NB4 (cell line): ENCODE results near the gene UGT1A7.

Experiments used
- MYC ChIP-seq: IDR thresholded peaks from 2 replicates; pipeline ENCODE4 v1.6.1; 2011; ENCODE audit warnings: low read depth, low read length
- POLR2A ChIP-seq: IDR thresholded peaks from 2 replicates; pipeline ENCODE4 v1.6.1; 2011; ENCODE audit warnings: mild to moderate bottlenecking; ENCODE audit not compliant: insufficient read length; ENCODE audit errors: extremely low read depth
- TF ChIP-seq, protein P1 (sequence below): IDR thresholded peaks from one replicate; pipeline ENCODE4 v1.5.1; 2012; ENCODE audit warnings: low read depth, low read length
- TF ChIP-seq, protein P2 (sequence below): IDR thresholded peaks from 2 replicates; pipeline ENCODE4 v1.6.1; 2011; ENCODE audit warnings: low read depth, low read length

DNA sequence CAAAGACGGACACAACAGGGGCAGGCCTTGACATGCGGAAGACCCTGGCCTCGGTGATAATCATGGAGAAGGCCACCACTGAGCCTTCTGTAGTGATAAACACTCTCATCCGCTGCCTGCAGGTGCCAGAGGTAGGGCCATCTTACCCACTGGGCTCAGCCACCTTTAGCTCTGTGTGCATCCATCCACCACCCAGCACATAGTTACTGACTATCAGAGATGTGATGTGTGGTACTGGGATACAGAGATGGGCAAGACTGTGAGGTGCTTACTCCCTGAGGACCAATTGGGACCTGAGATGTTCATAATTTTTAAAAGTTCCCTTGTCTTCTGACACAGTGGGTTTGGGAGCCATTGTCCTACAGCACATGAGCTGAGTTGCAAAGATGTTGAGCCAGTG, 98.0 kb downstream of the UGT1A7 start:
- TF ChIP-seq, protein P1, sequence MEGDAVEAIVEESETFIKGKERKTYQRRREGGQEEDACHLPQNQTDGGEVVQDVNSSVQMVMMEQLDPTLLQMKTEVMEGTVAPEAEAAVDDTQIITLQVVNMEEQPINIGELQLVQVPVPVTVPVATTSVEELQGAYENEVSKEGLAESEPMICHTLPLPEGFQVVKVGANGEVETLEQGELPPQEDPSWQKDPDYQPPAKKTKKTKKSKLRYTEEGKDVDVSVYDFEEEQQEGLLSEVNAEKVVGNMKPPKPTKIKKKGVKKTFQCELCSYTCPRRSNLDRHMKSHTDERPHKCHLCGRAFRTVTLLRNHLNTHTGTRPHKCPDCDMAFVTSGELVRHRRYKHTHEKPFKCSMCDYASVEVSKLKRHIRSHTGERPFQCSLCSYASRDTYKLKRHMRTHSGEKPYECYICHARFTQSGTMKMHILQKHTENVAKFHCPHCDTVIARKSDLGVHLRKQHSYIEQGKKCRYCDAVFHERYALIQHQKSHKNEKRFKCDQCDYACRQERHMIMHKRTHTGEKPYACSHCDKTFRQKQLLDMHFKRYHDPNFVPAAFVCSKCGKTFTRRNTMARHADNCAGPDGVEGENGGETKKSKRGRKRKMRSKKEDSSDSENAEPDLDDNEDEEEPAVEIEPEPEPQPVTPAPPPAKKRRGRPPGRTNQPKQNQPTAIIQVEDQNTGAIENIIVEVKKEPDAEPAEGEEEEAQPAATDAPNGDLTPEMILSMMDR: no peak
- TF ChIP-seq POLR2A (no peak), MYC (no peak)
- TF ChIP-seq, protein P2, sequence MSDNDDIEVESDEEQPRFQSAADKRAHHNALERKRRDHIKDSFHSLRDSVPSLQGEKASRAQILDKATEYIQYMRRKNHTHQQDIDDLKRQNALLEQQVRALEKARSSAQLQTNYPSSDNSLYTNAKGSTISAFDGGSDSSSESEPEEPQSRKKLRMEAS: no peak
